H9 (cell line): ENCODE data around the gene RBSN. TPM values are rescaled to one million over a fixed set of nuclear protein-coding genes. Genes with fewer than 3 reads are reported as not detected.

Experiments used
- DNase-seq: peaks from one replicate; pipeline ENCODE4 v3.0.0-alpha.2; 2017
- H2AFZ ChIP-seq: one replicate; pipeline ENCODE4 v1.6.1; 2013; ENCODE audit warnings: mild to moderate bottlenecking, low read length, control low read depth, moderate library complexity
- H2AK5ac ChIP-seq: 2 replicates; pipeline ENCODE4 v1.6.1; 2013; ENCODE audit warnings: low read length, control low read depth, mixed read lengths; ENCODE audit not compliant: insufficient read length
- H2BK120ac ChIP-seq: one replicate; pipeline ENCODE4 v1.6.1; 2013; ENCODE audit warnings: low read depth, mild to moderate bottlenecking, low read length, control low read depth, inconsistent platforms; ENCODE audit not compliant: poor library complexity, severe bottlenecking
- H2BK12ac ChIP-seq: 2 replicates; pipeline ENCODE4 v1.6.1; 2013; ENCODE audit warnings: low read length, control low read depth, mixed read lengths, low read depth; ENCODE audit not compliant: insufficient read length
- H2BK15ac ChIP-seq: 2 replicates; pipeline ENCODE4 v1.6.1; 2013; ENCODE audit warnings: low read depth, low read length, control low read depth
- H2BK20ac ChIP-seq: one replicate; pipeline ENCODE4 v1.6.1; 2013; ENCODE audit warnings: low read depth, mild to moderate bottlenecking, low read length, control low read depth, inconsistent platforms; ENCODE audit not compliant: poor library complexity, severe bottlenecking
- H2BK5ac ChIP-seq: 2 replicates; pipeline ENCODE4 v1.6.1; 2013; ENCODE audit warnings: low read length, control low read depth, mixed read lengths; ENCODE audit not compliant: insufficient read length
- H3K14ac ChIP-seq: 2 replicates; pipeline ENCODE4 v1.6.1; 2013; ENCODE audit warnings: low read length, control low read depth; ENCODE audit not compliant: insufficient read depth
- H3K18ac ChIP-seq: 2 replicates; pipeline ENCODE4 v1.6.1; 2013; ENCODE audit warnings: low read depth, mild to moderate bottlenecking, mixed read lengths, low read length, control low read depth; ENCODE audit not compliant: insufficient read length
- H3K23ac ChIP-seq: 2 replicates; pipeline ENCODE4 v1.6.1; 2013; ENCODE audit warnings: low read length, control low read depth, mixed read lengths, low read depth; ENCODE audit not compliant: insufficient read length
- H3K23me2 ChIP-seq: 2 replicates; pipeline ENCODE4 v1.6.1; 2013; ENCODE audit warnings: low read depth, mild to moderate bottlenecking, mixed read lengths, low read length, control low read depth; ENCODE audit not compliant: insufficient read length, poor library complexity, severe bottlenecking
- H3K27ac ChIP-seq: 2 replicates; pipeline ENCODE4 v1.5.1; 2013; ENCODE audit warnings: low read length, control low read depth, mixed read lengths, low read depth; ENCODE audit not compliant: insufficient read length
- H3K27me3 ChIP-seq: 2 replicates; pipeline ENCODE4 v1.6.1; 2013; ENCODE audit warnings: low read length, control low read depth, inconsistent platforms; ENCODE audit not compliant: insufficient read depth
- H3K4ac ChIP-seq: 2 replicates; pipeline ENCODE4 v1.6.1; 2013; ENCODE audit warnings: low read depth, mild to moderate bottlenecking, control low read depth, inconsistent platforms, low read length, moderate library complexity
- H3K4me1 ChIP-seq: 2 replicates; pipeline ENCODE4 v1.6.1; 2013; ENCODE audit warnings: low read length, control low read depth, inconsistent platforms; ENCODE audit not compliant: insufficient read depth
- H3K4me2 ChIP-seq: 2 replicates; pipeline ENCODE4 v1.6.1; 2013; ENCODE audit warnings: low read length, control low read depth, mixed read lengths; ENCODE audit not compliant: insufficient read length, insufficient read depth
- H3K56ac ChIP-seq: 2 replicates; pipeline ENCODE4 v1.6.1; 2013; ENCODE audit warnings: low read depth, mild to moderate bottlenecking, mixed read lengths, low read length, control low read depth; ENCODE audit not compliant: insufficient read length
- H3K79me1 ChIP-seq: 2 replicates; pipeline ENCODE4 v1.6.1; 2013; ENCODE audit warnings: low read depth, mild to moderate bottlenecking, moderate library complexity, low read length, control low read depth, inconsistent platforms; ENCODE audit not compliant: insufficient read depth, poor library complexity, severe bottlenecking
- H3K79me2 ChIP-seq: 2 replicates; pipeline ENCODE4 v1.6.1; 2013; ENCODE audit warnings: low read length, control low read depth, inconsistent platforms; ENCODE audit not compliant: insufficient read depth
- H3K9ac ChIP-seq: 2 replicates; pipeline ENCODE4 v1.6.1; 2013; ENCODE audit warnings: low read length, control low read depth, mixed read lengths; ENCODE audit not compliant: insufficient read length; ENCODE audit errors: extremely low read depth
- H3K9me3 ChIP-seq: one replicate; pipeline ENCODE4 v1.6.1; 2013; ENCODE audit warnings: low read depth, low read length, inconsistent platforms; ENCODE audit not compliant: control insufficient read depth
- H3T11ph ChIP-seq: one replicate; pipeline ENCODE4 v1.6.1; 2013; ENCODE audit warnings: mild to moderate bottlenecking, low read length, control low read depth, inconsistent platforms
- H4K20me1 ChIP-seq: one replicate; pipeline ENCODE4 v1.6.1; 2013; ENCODE audit not compliant: control insufficient read depth, insufficient read length, insufficient read depth
- H4K5ac ChIP-seq: 2 replicates; pipeline ENCODE4 v1.6.1; 2013; ENCODE audit warnings: low read depth, mild to moderate bottlenecking, mixed read lengths, low read length, control low read depth; ENCODE audit not compliant: insufficient read length
- H4K8ac ChIP-seq: replicated peaks from 2 replicates; pipeline ENCODE4 v1.6.1; 2013; ENCODE audit warnings: low read length, control low read depth, mixed read lengths, low read depth; ENCODE audit not compliant: insufficient read length
- H4K91ac ChIP-seq: 2 replicates; pipeline ENCODE4 v1.6.1; 2013; ENCODE audit warnings: low read depth, mild to moderate bottlenecking, moderate library complexity, mixed read lengths, low read length, control low read depth; ENCODE audit not compliant: insufficient read length
- H3K27ac Mint-ChIP-seq, 3 experiments: 2 replicates in 2 of 3; 3 replicates in 1 of 3; pipeline ENCODE4 v1.8.0; 2020 to 2021; ENCODE audit warnings: mixed read lengths in 3 of 3, mild to moderate bottlenecking in 1 of 3, moderate library complexity in 1 of 3
- H3K27me3 Mint-ChIP-seq: 2 replicates; pipeline ENCODE4 v1.8.0; 2021; ENCODE audit warnings: low read depth, mild to moderate bottlenecking, moderate library complexity, mixed read lengths
- H3K36me3 Mint-ChIP-seq, 3 experiments: 2 replicates in 2 of 3; 3 replicates in 1 of 3; pipeline ENCODE4 v1.8.0; 2020 to 2021; ENCODE audit warnings: low read depth in 3 of 3, mixed read lengths in 3 of 3; ENCODE audit not compliant: insufficient read depth in 1 of 3
- H3K4me1 Mint-ChIP-seq, 2 experiments: 2 replicates each; pipeline ENCODE4 v1.8.0; 2020; ENCODE audit warnings: mixed read lengths in 2 of 2
- H3K4me3 Mint-ChIP-seq, 2 experiments: 2 replicates in 1 of 2; 3 replicates in 1 of 2; pipeline ENCODE4 v1.8.0; 2020 to 2021; ENCODE audit warnings: mild to moderate bottlenecking in 2 of 2, mixed read lengths in 2 of 2, moderate library complexity in 1 of 2
- H3K9me3 Mint-ChIP-seq, 2 experiments: 2 replicates in 1 of 2; 3 replicates in 1 of 2; pipeline ENCODE4 v1.8.0; 2020; ENCODE audit warnings: mild to moderate bottlenecking in 2 of 2, mixed read lengths in 2 of 2, moderate library complexity in 1 of 2
- WGBS: extraction: QIAGEN DNeasy Blood & Tissue Kit; methylation state at CpG from one replicate; pipeline ENCODE4 v1.1.7; 2013; ENCODE audit warnings: missing lambda C conversion rate, low lambda C conversion rate, mixed read lengths; ENCODE audit not compliant: insufficient read length; ENCODE audit errors: extremely low coverage; 5-methylcytosine and 5-hydroxymethylcytosine counted together
- total RNA-seq: library from RNA; stranded (reverse); gene quantifications from 2 replicates; pipeline ENCODE4 v1.2.1, GENCODE V29; 2021
- TF ChIP-seq, protein P1 (sequence below): fragments of 200-600 bp; sonication (generic); conservative IDR thresholded peaks from 3 replicates; pipeline ENCODE4 v1.8.0; 2021; ENCODE audit warnings: antibody characterized with exemption, mild to moderate bottlenecking

The RBSN gene
- total RNA-seq, 1 experiment from 2014 or later, result 16.0 TPM

GRCh38 chr3:15094187-15094875 is 4.6 kb downstream of the RBSN start:
- Mint-ChIP-seq H3K4me3 (no peak overlapping the region), H3K4me1 (peaks cover 7% of the 10 kb centered on the region in 2 experiments), H3K27me3 (no peaks in the 10 kb centered on the region), H3K27ac (no peak overlapping the region), H3K9me3 (no peaks in the 10 kb centered on the region; a peak in 1 of 5 replicates), H3K36me3 (peaks cover 4 to 31% (median 30%) of the 10 kb centered on the region in 3 experiments; a peak in 6 of 7 replicates)
- no peak overlapping the region for H2BK120ac ChIP-seq
- H3K14ac ChIP-seq, result no peak overlapping the region
- H3K4me2 ChIP-seq, result no peak overlapping the region
- no CpG with 5 or more reads among the region's 5 CpGs for WGBS
- H3K27me3 ChIP-seq, result no peaks in the 10 kb centered on the region
- no peak overlapping the region for H3K56ac ChIP-seq
- H4K91ac ChIP-seq, result no peak overlapping the region
- no peak overlapping the region for H3K23ac ChIP-seq
- TF ChIP-seq, protein P1, sequence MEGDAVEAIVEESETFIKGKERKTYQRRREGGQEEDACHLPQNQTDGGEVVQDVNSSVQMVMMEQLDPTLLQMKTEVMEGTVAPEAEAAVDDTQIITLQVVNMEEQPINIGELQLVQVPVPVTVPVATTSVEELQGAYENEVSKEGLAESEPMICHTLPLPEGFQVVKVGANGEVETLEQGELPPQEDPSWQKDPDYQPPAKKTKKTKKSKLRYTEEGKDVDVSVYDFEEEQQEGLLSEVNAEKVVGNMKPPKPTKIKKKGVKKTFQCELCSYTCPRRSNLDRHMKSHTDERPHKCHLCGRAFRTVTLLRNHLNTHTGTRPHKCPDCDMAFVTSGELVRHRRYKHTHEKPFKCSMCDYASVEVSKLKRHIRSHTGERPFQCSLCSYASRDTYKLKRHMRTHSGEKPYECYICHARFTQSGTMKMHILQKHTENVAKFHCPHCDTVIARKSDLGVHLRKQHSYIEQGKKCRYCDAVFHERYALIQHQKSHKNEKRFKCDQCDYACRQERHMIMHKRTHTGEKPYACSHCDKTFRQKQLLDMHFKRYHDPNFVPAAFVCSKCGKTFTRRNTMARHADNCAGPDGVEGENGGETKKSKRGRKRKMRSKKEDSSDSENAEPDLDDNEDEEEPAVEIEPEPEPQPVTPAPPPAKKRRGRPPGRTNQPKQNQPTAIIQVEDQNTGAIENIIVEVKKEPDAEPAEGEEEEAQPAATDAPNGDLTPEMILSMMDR, result no peak
- H2AK5ac ChIP-seq, result no peak overlapping the region
- H3K79me2 ChIP-seq, result peaks cover 5% of the 10 kb centered on the region; the same call in 1 of the 2 replicates
- no peak overlapping the region for H2AFZ ChIP-seq
- H3K18ac ChIP-seq, result no peak overlapping the region
- no peak overlapping the region for H3K4ac ChIP-seq
- no peak overlapping the region for H2BK20ac ChIP-seq
- H4K20me1 ChIP-seq, result no peaks in the 10 kb centered on the region
- peaks cover 12% of the 10 kb centered on the region for H3K23me2 ChIP-seq
- H3T11ph ChIP-seq, result no peak overlapping the region
- H3K4me1 ChIP-seq, result peaks cover 3% of the 10 kb centered on the region; the same call in 1 of the 2 replicates
- H4K8ac ChIP-seq, result no peak overlapping the region
- no peak overlapping the region for H2BK5ac ChIP-seq
- H3K9me3 ChIP-seq, result no peaks in the 10 kb centered on the region
- DNase-seq, result no peak
- no peak overlapping the region for H2BK15ac ChIP-seq
- H3K9ac ChIP-seq, result no peak overlapping the region
- peaks cover 8% of the 10 kb centered on the region for H3K79me1 ChIP-seq
- H3K27ac ChIP-seq, result no peak overlapping the region
- no peak overlapping the region for H4K5ac ChIP-seq
- H2BK12ac ChIP-seq, result no peak overlapping the region
